M059J (cell line): ENCODE data around the gene ACVR1. TPM values are rescaled to one million over a fixed set of nuclear protein-coding genes. Genes with fewer than 3 reads are reported as not detected.
"Not testable (repeated sequence)": the region's sequence is repeated elsewhere in the genome, so short reads cannot be mapped to it uniquely, and the experiment has no call there.

Experiments used
- DNase-seq: peaks from one replicate; pipeline ENCODE4 v3.0.0-alpha.2; 2012; ENCODE audit warnings: low read depth
- total RNA-seq: library from RNA; depleted of rRNA; stranded (reverse); fragments of >200 nt; shearing (Covaris generic); gene quantifications from 2 replicates; pipeline ENCODE4 v1.2.3, GENCODE V29; 2014

The ACVR1 gene
- total RNA-seq, 1 experiment from 2014 or later: 19.2 TPM

- DNase-seq: peak; percentile 88
Observed at GRCh38 chr2:157830696-157831570, 45.2 kb downstream of the ACVR1 start.

GRCh38 chr2:157830266-157830665 lies 45.9 kb downstream of the ACVR1 start:
- DNase-seq: no peak

DNA sequence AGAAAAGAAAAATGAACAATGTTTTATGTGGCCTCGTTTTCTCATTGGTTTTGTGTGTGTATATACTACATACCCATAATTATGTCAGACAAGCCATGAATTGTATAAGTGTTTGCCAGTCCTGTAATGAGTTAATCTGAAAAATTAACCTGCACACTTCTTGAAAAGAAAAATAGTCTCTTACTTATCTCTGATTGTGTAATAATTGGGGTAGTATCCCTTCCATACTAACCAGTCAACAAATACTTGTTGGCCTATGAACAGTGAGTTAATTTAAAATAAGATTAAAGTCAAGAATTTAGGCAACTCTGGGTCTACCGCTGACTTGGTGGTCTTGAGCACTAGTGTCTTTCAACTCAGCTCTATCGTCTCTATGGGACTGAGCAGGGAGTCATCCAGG lies 48.8 kb downstream of the ACVR1 start:
- no peak for DNase-seq

- not testable (repeated sequence) for DNase-seq
Observed at GRCh38 chr2:157826644-157827043, 49.5 kb downstream of the ACVR1 start.

- DNase-seq: no peak
Observed at GRCh38 chr2:157825885-157826284, 50.2 kb downstream of the ACVR1 start.

GRCh38 chr2:157822993-157823392 lies 53.1 kb downstream of the ACVR1 start:
- DNase-seq: peak; percentile 25

DNA sequence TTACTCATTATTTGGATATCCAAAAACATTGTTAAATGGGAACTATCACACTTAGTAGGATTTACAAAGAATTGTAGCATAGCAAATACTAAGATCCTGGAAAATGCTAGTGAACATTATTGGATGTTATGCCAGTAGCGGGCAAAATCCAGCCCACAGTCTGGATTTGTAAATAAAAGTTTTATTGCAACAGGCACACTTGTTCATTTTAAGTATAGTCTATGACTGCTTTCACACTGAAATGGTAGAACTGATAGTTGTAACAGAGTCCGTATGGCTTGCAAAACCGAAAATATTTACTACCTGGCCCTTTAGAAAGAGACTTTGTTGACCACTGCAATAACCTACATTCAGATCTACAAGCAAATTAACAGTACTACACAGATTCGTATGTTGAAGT lies 53.6 kb downstream of the ACVR1 start:
- DNase-seq: no peak

- no peak for DNase-seq
Observed at GRCh38 chr2:157821519-157822131, 54.5 kb downstream of the ACVR1 start.

- no peak for DNase-seq
Observed at GRCh38 chr2:157820193-157820592, 55.9 kb downstream of the ACVR1 start.

GRCh38 chr2:157819761-157820160 lies 56.4 kb downstream of the ACVR1 start:
- no peak for DNase-seq

- no peak for DNase-seq
Observed at GRCh38 chr2:157818227-157818626, 57.9 kb downstream of the ACVR1 start.

- no peak for DNase-seq
Observed at GRCh38 chr2:157815421-157815820, 60.7 kb downstream of the ACVR1 start.

GRCh38 chr2:157813467-157813866 lies 62.7 kb downstream of the ACVR1 start:
- DNase-seq: no peak

- DNase-seq: no peak
Observed at GRCh38 chr2:157810037-157810436, 66.1 kb downstream of the ACVR1 start.

- peak; percentile 43 for DNase-seq
Observed at GRCh38 chr2:157809212-157809611, 66.9 kb downstream of the ACVR1 start.

GRCh38 chr2:157808421-157808820 lies 67.7 kb downstream of the ACVR1 start:
- no peak for DNase-seq

DNA sequence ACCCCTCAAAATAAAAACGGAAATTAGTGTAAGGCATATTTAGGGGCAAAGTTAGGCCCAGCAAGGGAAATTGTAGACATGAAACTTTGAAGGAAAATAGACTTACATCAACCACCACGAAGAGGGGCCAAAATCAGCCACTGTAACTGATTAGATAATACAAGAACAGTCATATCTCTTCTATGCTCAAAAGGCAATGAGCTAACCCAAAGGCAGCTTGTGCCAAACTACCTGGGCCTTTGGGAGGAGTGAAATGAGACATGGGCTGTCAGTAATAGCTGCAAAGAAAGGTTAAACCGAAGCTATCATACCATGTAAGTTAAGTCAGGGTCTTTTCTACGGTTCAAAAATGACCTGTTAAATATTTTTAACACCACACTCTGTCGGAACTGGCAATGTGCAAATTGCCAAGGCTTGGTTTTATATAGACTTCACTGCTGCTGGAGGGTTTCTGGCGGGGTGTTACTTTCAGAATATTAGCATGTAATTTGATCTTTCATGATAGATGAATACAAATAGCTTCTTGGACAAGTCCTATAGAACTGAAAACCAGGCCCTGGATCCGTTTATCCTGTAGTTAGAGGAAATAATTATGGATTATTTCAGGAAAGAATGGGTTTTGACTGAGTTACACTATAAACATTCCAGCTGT lies 69.6 kb downstream of the ACVR1 start:
- DNase-seq: no peak

- DNase-seq: no peak
Observed at GRCh38 chr2:157805519-157805918, 70.6 kb downstream of the ACVR1 start.

- no peak for DNase-seq
Observed at GRCh38 chr2:157804355-157804754, 71.8 kb downstream of the ACVR1 start.

DNA sequence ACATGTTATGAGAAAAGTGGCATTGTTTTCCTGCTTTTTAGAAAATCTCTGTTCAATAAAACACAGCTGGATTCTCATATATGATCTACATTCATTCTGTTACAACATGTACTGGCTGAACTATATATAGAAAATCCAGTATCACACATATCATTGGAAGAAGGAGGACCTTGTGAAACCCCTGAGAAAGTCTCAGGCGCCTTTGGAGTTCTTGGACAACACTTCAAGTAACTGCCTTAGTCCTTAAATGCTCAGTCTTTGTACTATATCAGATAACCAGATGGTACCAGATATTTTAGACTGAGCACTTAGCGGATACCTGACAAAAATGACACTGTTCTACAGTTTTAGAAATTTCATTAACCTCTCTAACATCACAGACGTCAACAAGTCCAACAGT lies 72.2 kb downstream of the ACVR1 start:
- DNase-seq: no peak

DNA sequence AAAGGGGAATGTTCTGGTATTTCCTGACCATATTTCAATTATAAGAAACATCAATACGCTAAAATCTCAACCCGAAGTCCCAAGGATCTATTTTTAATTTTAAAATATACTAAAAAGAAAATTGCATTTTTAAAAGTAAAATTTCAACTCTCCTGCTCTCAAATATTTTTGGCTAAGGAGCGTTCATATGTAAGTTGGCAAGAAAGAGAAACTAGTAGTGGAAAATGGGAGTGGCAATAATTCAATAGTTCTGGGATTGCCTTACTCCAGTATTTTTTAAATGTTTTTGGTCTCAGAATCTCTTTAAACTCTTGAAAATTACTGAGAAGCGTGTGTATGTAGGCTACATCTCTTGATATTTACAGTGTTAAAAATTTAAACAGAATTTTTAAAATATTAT lies 72.7 kb downstream of the ACVR1 start:
- no peak for DNase-seq

GRCh38 chr2:157800838-157801495 lies 75.2 kb downstream of the ACVR1 start:
- no peak for DNase-seq
